Fibroblast of skin of abdomen (primary cell): ENCODE measurements around the gene CA5A.

ENCODE experiments used
- DNase-seq: peaks from one replicate; pipeline ENCODE4 v3.0.0-alpha.2; 2013

CA5A gene

GRCh38 chr16:87961623-87962022, 25.3 kb upstream of the CA5A start:
- peak; percentile 34 for DNase-seq

- no peak for DNase-seq
Observed at GRCh38 chr16:87960852-87961251, 24.5 kb upstream of the CA5A start.

- no peak for DNase-seq
Observed at GRCh38 chr16:87960296-87960695, 24.0 kb upstream of the CA5A start.

- DNase-seq, result no peak
Observed at GRCh38 chr16:87959391-87959990, 23.2 kb upstream of the CA5A start.

- DNase-seq, result no peak
Observed at GRCh38 chr16:87958632-87959031, 22.3 kb upstream of the CA5A start.

- DNase-seq, result no peak
Observed at GRCh38 chr16:87957296-87958094, 21.2 kb upstream of the CA5A start.

- peak; percentile 79 for DNase-seq
Observed at GRCh38 chr16:87956365-87957231, 20.3 kb upstream of the CA5A start.

- no peak for DNase-seq
Observed at GRCh38 chr16:87956098-87956364, 19.7 kb upstream of the CA5A start.

GRCh38 chr16:87955302-87956097, 19.2 kb upstream of the CA5A start:
- DNase-seq, result peak; percentile 44

GRCh38 chr16:87954826-87955225, 18.5 kb upstream of the CA5A start:
- DNase-seq, result no peak

GRCh38 chr16:87954361-87954760, 18.0 kb upstream of the CA5A start:
- no peak for DNase-seq

- no peak for DNase-seq
Observed at GRCh38 chr16:87953308-87954215, 17.2 kb upstream of the CA5A start.

GRCh38 chr16:87952751-87953150, 16.4 kb upstream of the CA5A start:
- no peak for DNase-seq

GRCh38 chr16:87951552-87952538, 15.5 kb upstream of the CA5A start:
- DNase-seq, result peak; percentile 10

- peak; percentile 99 for DNase-seq
Observed at GRCh38 chr16:87950765-87951551, 14.6 kb upstream of the CA5A start, which contains the start of gene BANP. BANP (plus strand) TSS chr16:87951434; CDS start chr16:87975116, 23,682 bp downstream.

- DNase-seq, result no peak
Observed at GRCh38 chr16:87949071-87949744, 12.9 kb upstream of the CA5A start.

GRCh38 chr16:87948735-87949070, 12.4 kb upstream of the CA5A start:
- no peak for DNase-seq

GRCh38 chr16:87948119-87948545, 11.8 kb upstream of the CA5A start:
- DNase-seq, result no peak
